MG63 (cell line): ENCODE measurements around the gene CDHR2. TPM values are rescaled to one million over a fixed set of nuclear protein-coding genes. Genes with fewer than 3 reads are reported as not detected.

Experiments
- DNase-seq: peaks from one replicate; pipeline ENCODE4 v3.0.0-alpha.2; 2020
- H3K27me3 ChIP-seq: fragments of 250-450 bp; sonication (Bioruptor Pico); 2 replicates; pipeline ENCODE4 v1.5.1; 2020; ENCODE audit warnings: mild to moderate bottlenecking, moderate library complexity
- H3K36me3 ChIP-seq: fragments of 250-450 bp; sonication (Bioruptor Pico); 2 replicates; pipeline ENCODE4 v1.5.1; 2020; ENCODE audit warnings: mild to moderate bottlenecking, moderate library complexity
- H3K4me3 ChIP-seq: fragments of 250-450 bp; sonication (Bioruptor Pico); 2 replicates; pipeline ENCODE4 v1.5.1; 2020; ENCODE audit warnings: mild to moderate bottlenecking, moderate library complexity
- H3K9me3 ChIP-seq: fragments of 250-450 bp; sonication (Bioruptor Pico); 2 replicates; pipeline ENCODE4 v1.5.1; 2020; ENCODE audit warnings: mild to moderate bottlenecking, moderate library complexity
- total RNA-seq: library from RNA; depleted of rRNA; stranded (reverse); fragments of >200 nt; shearing (Covaris generic); gene quantifications from 2 replicates; pipeline ENCODE4 v1.2.3, GENCODE V29; 2014; ENCODE audit warnings: low replicate concordance

CDHR2 gene
- total RNA-seq, 1 experiment from 2014 or later, result not detected

DNA sequence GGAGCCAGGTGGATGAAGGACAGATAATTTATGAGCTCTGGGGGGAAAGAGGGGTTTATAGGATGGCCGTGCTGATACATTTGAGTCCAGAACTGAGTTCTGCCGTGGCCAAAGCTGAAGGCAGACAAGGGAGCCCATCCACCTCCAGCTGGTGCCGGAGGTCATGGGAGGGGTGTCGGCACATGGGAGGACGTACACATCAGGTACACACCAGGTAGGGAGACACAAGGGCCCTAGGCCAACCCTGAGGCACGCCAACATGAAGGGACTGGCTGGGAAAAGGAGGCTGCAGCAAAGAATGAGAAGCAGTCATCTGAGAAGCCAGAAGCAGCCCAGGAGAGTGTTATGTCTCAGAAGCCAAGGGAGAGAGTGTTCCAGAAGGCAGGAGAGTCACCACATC, 62.9 kb downstream of the CDHR2 start:
- H3K9me3 ChIP-seq, result no peaks in the 10 kb centered on the region; the same call in 1 of the 2 replicates
- no peak overlapping the region for H3K4me3 ChIP-seq
- H3K27me3 ChIP-seq, result 0 out of 2 replicates have a peak, but pooled peaks cover 2% of the 10 kb centered on the region
- no peak for DNase-seq
- no peaks in the 10 kb centered on the region; the same call in 1 of the 2 replicates for H3K36me3 ChIP-seq

DNA sequence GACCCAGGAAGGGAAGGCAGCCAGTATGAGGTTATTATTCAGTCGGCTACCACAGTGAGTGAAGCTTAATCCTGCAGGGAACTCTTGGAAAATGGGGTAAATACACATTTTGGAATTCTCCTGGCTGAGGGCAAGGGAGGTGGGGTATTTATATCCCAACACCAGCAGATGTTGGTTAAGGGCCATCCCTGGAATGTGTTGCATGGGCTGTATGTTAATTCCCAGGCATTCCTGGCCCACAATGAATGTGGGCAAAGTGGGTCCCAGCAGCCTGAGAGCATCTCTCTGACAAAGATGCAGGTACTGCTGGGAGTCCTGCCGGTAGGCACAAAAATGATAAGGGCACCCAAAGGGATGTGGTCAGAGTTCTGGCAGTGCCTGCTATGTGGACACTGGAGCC, 63.7 kb downstream of the CDHR2 start:
- H3K27me3 ChIP-seq, result 0 out of 2 replicates have a peak, but pooled peaks cover 2% of the 10 kb centered on the region
- no peak for DNase-seq

GRCh38 chr5:176614805-176615478, 65.8 kb downstream of the CDHR2 start:
- Histone ChIP-seq H3K4me3 (no peak overlapping the region), H3K36me3 (no peaks in the 10 kb centered on the region), H3K9me3 (no peaks in the 10 kb centered on the region), H3K27me3 (peaks cover 8% of the 10 kb centered on the region)
- peak; percentile 92 for DNase-seq

More for the DNA sequence above, 63.7 kb downstream of the CDHR2 start:
- Histone ChIP-seq H3K4me3 (no peak overlapping the region), H3K36me3 (no peaks in the 10 kb centered on the region; the same call in 1 of the 2 replicates), H3K9me3 (no peaks in the 10 kb centered on the region; the same call in 1 of the 2 replicates)

- no peak for DNase-seq
- Histone ChIP-seq H3K36me3 (no peaks in the 10 kb centered on the region), H3K27me3 (peaks cover 12% of the 10 kb centered on the region), H3K4me3 (no peak overlapping the region), H3K9me3 (no peaks in the 10 kb centered on the region)
Measured at GRCh38 chr5:176616511-176616910, 67.4 kb downstream of the CDHR2 start.

DNA sequence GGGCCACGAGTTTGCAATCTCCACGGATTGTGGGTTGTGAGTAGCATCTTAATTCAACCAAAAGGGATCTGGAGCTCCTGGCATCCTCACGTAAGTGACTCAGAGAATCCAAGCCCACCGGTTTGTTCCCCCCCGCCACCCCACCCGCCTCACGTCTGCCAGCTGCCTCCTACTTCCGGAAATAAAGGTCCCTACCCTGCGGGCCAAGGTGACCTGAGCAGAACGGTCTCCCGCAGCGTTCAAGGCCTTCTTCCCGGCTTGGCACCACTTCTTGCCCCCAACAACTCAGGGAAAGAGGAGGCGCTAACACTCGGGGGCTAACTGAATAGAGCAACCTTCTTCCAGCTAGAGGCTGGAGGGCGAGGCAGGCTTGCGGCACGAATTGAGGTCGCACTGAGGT, 69.6 kb downstream of the CDHR2 start:
- no peak for DNase-seq
- H3K27me3 ChIP-seq, result peaks cover 12% of the 10 kb centered on the region
- no peaks in the 10 kb centered on the region for H3K36me3 ChIP-seq
- H3K4me3 ChIP-seq, result no peak overlapping the region
- no peaks in the 10 kb centered on the region for H3K9me3 ChIP-seq

DNA sequence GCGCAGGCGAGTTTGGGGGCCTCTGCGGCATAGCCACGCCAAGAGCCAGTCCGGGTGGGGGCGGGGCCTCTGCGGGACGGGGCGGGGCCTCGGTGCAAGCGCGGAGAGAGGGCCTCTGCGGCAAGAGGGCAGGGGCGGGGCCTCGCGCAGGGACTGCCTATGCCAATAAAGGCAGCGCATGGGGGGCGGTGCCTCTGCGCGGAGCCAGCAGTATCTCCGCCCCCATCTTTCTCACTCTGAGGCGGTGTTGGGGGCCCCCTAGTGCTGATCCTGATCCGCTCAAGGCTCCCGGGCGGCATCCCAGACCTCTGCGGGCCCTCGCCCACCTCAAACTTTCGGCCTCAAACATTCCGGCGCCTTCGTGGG, 70.0 kb downstream of the CDHR2 start:
- Histone ChIP-seq H3K27me3 (peaks cover 12% of the 10 kb centered on the region), H3K9me3 (no peaks in the 10 kb centered on the region), H3K36me3 (no peaks in the 10 kb centered on the region), H3K4me3 (no peak overlapping the region)
- DNase-seq, result peak; percentile 89

DNA sequence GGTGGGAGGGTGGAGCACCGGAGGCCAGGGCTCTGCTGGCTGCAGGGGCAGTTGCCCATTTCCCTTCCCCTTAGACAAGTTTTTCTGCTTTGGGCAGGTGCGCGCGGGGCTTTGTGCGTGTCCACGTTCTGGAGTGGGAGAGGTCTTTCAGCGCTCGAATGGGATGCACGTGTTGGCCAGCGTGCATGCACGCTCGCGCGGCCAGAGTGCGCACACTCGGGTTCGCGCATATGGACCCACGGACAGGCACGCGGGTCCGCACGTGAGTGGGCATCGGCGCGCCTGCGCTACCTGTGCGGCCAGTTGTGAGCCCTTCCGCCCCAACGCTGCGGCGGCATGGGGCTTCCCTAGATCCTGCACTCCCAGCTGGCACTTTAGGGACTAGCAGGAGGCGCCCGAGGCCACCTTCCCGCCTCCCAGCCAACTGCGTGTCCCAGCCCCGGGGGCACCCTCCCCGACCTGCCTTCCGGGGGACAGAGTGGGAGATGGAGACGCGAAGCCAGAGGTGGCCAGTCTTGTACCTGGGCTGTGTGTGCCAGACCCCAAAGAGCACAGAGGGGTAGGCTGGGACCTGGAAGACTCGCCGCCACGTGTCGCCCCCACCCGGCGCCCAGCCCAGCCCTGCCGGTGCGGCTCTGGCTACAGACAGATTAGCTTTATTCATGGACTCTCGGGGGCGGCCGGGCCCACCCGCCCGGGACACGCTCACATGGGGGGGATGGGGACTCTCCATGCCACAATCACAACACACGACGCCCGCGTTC, 70.6 kb downstream of the CDHR2 start:
- Histone ChIP-seq H3K9me3 (no peaks in the 10 kb centered on the region), H3K4me3 (no peak overlapping the region), H3K36me3 (no peaks in the 10 kb centered on the region), H3K27me3 (peaks cover 13% of the 10 kb centered on the region)
- DNase-seq, result no peak

DNA sequence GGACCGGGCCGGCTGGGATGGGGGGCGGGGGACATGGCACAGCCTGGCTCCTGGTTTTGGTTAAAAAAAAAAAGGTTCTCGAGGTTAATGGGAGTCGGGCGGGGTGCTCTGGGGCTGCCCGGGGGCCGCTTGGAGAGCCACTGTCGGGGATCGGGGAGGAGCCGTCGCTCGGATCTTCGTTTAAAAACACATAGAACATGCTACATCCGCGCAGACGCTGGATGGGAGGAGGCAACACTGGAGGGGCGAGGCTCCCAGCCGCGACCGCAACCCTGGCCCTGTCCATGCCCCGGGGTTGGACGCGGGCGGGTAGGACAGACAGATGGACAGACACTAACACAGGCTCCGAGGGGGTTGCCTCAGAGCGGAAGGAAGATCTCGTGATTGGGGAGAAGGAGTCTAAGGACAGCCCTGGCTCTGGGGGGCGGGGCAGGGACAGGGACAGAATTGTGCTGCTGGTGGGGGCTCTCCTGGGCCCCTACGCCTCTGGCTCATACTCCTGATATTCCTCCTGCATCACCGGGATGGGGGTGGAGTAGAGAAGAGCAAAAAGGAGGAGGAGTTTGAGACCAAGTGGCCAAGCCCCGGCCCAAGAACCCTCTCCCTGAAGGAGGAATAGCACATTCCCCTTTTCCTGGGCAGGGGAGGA, 71.3 kb downstream of the CDHR2 start:
- Histone ChIP-seq H3K9me3 (no peaks in the 10 kb centered on the region), H3K27me3 (peaks cover 15% of the 10 kb centered on the region), H3K36me3 (no peaks in the 10 kb centered on the region), H3K4me3 (no peak overlapping the region)
- no peak for DNase-seq

DNA sequence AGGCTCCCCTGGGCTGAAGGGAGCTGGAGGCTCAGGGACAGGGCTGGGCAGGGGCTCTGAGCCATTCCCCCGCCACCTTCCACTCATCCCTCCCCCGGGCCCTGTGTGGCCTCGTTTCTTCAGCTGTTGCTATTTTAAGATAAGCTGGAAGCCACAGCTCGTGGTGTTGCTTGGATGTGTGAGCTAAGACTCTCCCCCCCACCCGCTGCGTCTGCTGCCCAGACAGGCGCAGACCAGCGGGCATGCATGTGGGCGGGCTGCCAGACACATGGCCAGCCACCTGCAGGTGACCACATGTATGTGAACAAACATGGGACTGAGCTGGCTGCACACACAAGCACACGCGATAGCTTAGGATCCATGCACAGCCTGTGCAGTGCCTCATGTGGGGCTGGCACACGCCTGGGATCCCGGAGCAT, 72.5 kb downstream of the CDHR2 start:
- Histone ChIP-seq H3K36me3 (no peaks in the 10 kb centered on the region), H3K27me3 (peaks cover 15% of the 10 kb centered on the region), H3K4me3 (no peak overlapping the region), H3K9me3 (no peaks in the 10 kb centered on the region)
- DNase-seq, result no peak

- no peak for DNase-seq
- Histone ChIP-seq H3K27me3 (peaks cover 15% of the 10 kb centered on the region), H3K36me3 (no peaks in the 10 kb centered on the region)
Measured at GRCh38 chr5:176624142-176624541, 75.0 kb downstream of the CDHR2 start.

GRCh38 chr5:176624938-176625337, 75.8 kb downstream of the CDHR2 start:
- H3K27me3 ChIP-seq, result peaks cover 12% of the 10 kb centered on the region
- no peaks in the 10 kb centered on the region for H3K36me3 ChIP-seq
- no peaks in the 10 kb centered on the region for H3K9me3 ChIP-seq
- no peak for DNase-seq
- no peak overlapping the region for H3K4me3 ChIP-seq

More at GRCh38 chr5:176624142-176624541, 75.0 kb downstream of the CDHR2 start:
- Histone ChIP-seq H3K9me3 (no peaks in the 10 kb centered on the region), H3K4me3 (no peak overlapping the region)

GRCh38 chr5:176625512-176625911, 76.4 kb downstream of the CDHR2 start:
- no peak for DNase-seq
- Histone ChIP-seq H3K27me3 (peaks cover 10% of the 10 kb centered on the region; the same call in 1 of the 2 replicates), H3K9me3 (no peaks in the 10 kb centered on the region), H3K36me3 (no peaks in the 10 kb centered on the region), H3K4me3 (no peak overlapping the region)

GRCh38 chr5:176625966-176626875, 77.1 kb downstream of the CDHR2 start:
- Histone ChIP-seq H3K27me3 (peaks cover 13% of the 10 kb centered on the region), H3K4me3 (no peak overlapping the region), H3K36me3 (no peaks in the 10 kb centered on the region), H3K9me3 (no peaks in the 10 kb centered on the region)
- no peak for DNase-seq

GRCh38 chr5:176626876-176627236, 77.7 kb downstream of the CDHR2 start:
- Histone ChIP-seq H3K4me3 (no peak overlapping the region), H3K36me3 (no peaks in the 10 kb centered on the region), H3K9me3 (no peaks in the 10 kb centered on the region), H3K27me3 (peaks cover 15% of the 10 kb centered on the region)
- no peak for DNase-seq

GRCh38 chr5:176627582-176627981, 78.4 kb downstream of the CDHR2 start:
- H3K9me3 ChIP-seq, result no peaks in the 10 kb centered on the region
- H3K27me3 ChIP-seq, result peaks cover 15% of the 10 kb centered on the region
- no peak overlapping the region for H3K4me3 ChIP-seq
- DNase-seq, result no peak
- no peaks in the 10 kb centered on the region for H3K36me3 ChIP-seq

- peaks cover 15% of the 10 kb centered on the region for H3K27me3 ChIP-seq
- H3K36me3 ChIP-seq, result no peaks in the 10 kb centered on the region
- H3K4me3 ChIP-seq, result no peak overlapping the region
- no peaks in the 10 kb centered on the region for H3K9me3 ChIP-seq
- no peak for DNase-seq
Measured at GRCh38 chr5:176628406-176629228, 79.5 kb downstream of the CDHR2 start.
